IPS-18a (cell line): ENCODE results near the gene RACK1.

ENCODE experiments used
- H3K27ac ChIP-seq: one replicate; pipeline ENCODE4 v1.5.1; 2013; ENCODE audit warnings: low read length
- H3K27me3 ChIP-seq: one replicate; pipeline ENCODE4 v1.6.1; 2013; ENCODE audit warnings: mild to moderate bottlenecking, low read length; ENCODE audit not compliant: control insufficient read depth, insufficient read depth
- H3K36me3 ChIP-seq: one replicate; pipeline ENCODE4 v1.6.1; 2013; ENCODE audit warnings: low read depth, low read length; ENCODE audit not compliant: control insufficient read depth
- H3K4me1 ChIP-seq: one replicate; pipeline ENCODE4 v1.6.1; 2013; ENCODE audit warnings: low read depth, low read length; ENCODE audit not compliant: control insufficient read depth
- H3K4me3 ChIP-seq: one replicate; pipeline ENCODE4 v1.5.1; 2013; ENCODE audit warnings: low read length
- H3K9ac ChIP-seq: one replicate; pipeline ENCODE4 v1.6.1; 2013; ENCODE audit warnings: mild to moderate bottlenecking, low read length, moderate library complexity
- H3K9me3 ChIP-seq: one replicate; pipeline ENCODE4 v1.6.1; 2013; ENCODE audit warnings: low read depth, low read length; ENCODE audit not compliant: control insufficient read depth

RACK1 gene

GRCh38 chr5:181197326-181197951 is 46.3 kb downstream of the RACK1 start:
- Histone ChIP-seq H3K4me1 (peaks cover 19% of the 10 kb centered on the region), H3K27me3 (peaks cover 48% of the 10 kb centered on the region), H3K27ac (no peak overlapping the region)

GRCh38 chr5:181195249-181195761 is 48.4 kb downstream of the RACK1 start:
- H3K9me3 ChIP-seq, result no peaks in the 10 kb centered on the region
- H3K27me3 ChIP-seq, result peaks cover 39% of the 10 kb centered on the region
- H3K36me3 ChIP-seq, result no peaks in the 10 kb centered on the region
- H3K9ac ChIP-seq, result no peak overlapping the region
- H3K4me3 ChIP-seq, result no peak overlapping the region
- peaks cover 21% of the 10 kb centered on the region for H3K4me1 ChIP-seq
- H3K27ac ChIP-seq, result no peak overlapping the region

More at GRCh38 chr5:181197326-181197951, 46.3 kb downstream of the RACK1 start:
- Histone ChIP-seq H3K36me3 (no peaks in the 10 kb centered on the region), H3K9ac (no peak overlapping the region), H3K4me3 (no peak overlapping the region), H3K9me3 (no peaks in the 10 kb centered on the region)

GRCh38 chr5:181194489-181195248 is 49.0 kb downstream of the RACK1 start:
- H3K9me3 ChIP-seq, result no peaks in the 10 kb centered on the region
- peaks cover 39% of the 10 kb centered on the region for H3K27me3 ChIP-seq
- H3K27ac ChIP-seq, result no peak overlapping the region
- H3K4me1 ChIP-seq, result peaks cover 24% of the 10 kb centered on the region
- H3K36me3 ChIP-seq, result no peaks in the 10 kb centered on the region
- H3K4me3 ChIP-seq, result no peak overlapping the region
- no peak overlapping the region for H3K9ac ChIP-seq

- no peak overlapping the region for H3K27ac ChIP-seq
- peaks cover 43% of the 10 kb centered on the region for H3K27me3 ChIP-seq
- H3K4me1 ChIP-seq, result peaks cover 19% of the 10 kb centered on the region
- no peak overlapping the region for H3K4me3 ChIP-seq
- H3K36me3 ChIP-seq, result no peaks in the 10 kb centered on the region
- H3K9ac ChIP-seq, result no peak overlapping the region
- H3K9me3 ChIP-seq, result no peaks in the 10 kb centered on the region
These were observed 50.0 kb downstream of the RACK1 start for GRCh38 chr5:181193656-181194055.

GRCh38 chr5:181192337-181193046 is 51.2 kb downstream of the RACK1 start:
- peak overlapping the region; percentile 59 for H3K9ac ChIP-seq
- H3K36me3 ChIP-seq, result no peaks in the 10 kb centered on the region
- peak overlapping the region; percentile 80 for H3K4me3 ChIP-seq
- H3K4me1 ChIP-seq, result peaks cover 7% of the 10 kb centered on the region
- peaks cover 43% of the 10 kb centered on the region for H3K27me3 ChIP-seq
- no peaks in the 10 kb centered on the region for H3K9me3 ChIP-seq
- no peak overlapping the region for H3K27ac ChIP-seq

GRCh38 chr5:181191526-181192336 is 52.0 kb downstream of the RACK1 start:
- H3K9ac ChIP-seq, result peak overlapping the region; percentile 59
- peaks cover 43% of the 10 kb centered on the region for H3K27me3 ChIP-seq
- peak overlapping the region; percentile 80 for H3K4me3 ChIP-seq
- H3K27ac ChIP-seq, result no peak overlapping the region
- no peaks in the 10 kb centered on the region for H3K9me3 ChIP-seq
- peaks cover 5% of the 10 kb centered on the region for H3K4me1 ChIP-seq
- H3K36me3 ChIP-seq, result no peaks in the 10 kb centered on the region

GRCh38 chr5:181190711-181191525 is 52.8 kb downstream of the RACK1 start:
- Histone ChIP-seq H3K4me1 (peaks cover 5% of the 10 kb centered on the region), H3K36me3 (no peaks in the 10 kb centered on the region), H3K9ac (no peak overlapping the region), H3K4me3 (peak overlapping the region; percentile 80), H3K9me3 (no peaks in the 10 kb centered on the region), H3K27ac (no peak overlapping the region), H3K27me3 (peaks cover 43% of the 10 kb centered on the region)

GRCh38 chr5:181189962-181190710 is 53.6 kb downstream of the RACK1 start:
- Histone ChIP-seq H3K36me3 (no peaks in the 10 kb centered on the region), H3K9me3 (no peaks in the 10 kb centered on the region), H3K9ac (no peak overlapping the region), H3K27ac (no peak overlapping the region), H3K4me1 (peaks cover 5% of the 10 kb centered on the region), H3K27me3 (peaks cover 43% of the 10 kb centered on the region), H3K4me3 (peak overlapping the region; percentile 80)

GRCh38 chr5:181189363-181189961 is 54.2 kb downstream of the RACK1 start:
- Histone ChIP-seq H3K27ac (no peak overlapping the region), H3K4me1 (peaks cover 5% of the 10 kb centered on the region), H3K9me3 (no peaks in the 10 kb centered on the region), H3K9ac (peak overlapping the region; percentile 1), H3K4me3 (peak overlapping the region; percentile 80), H3K27me3 (peaks cover 43% of the 10 kb centered on the region), H3K36me3 (no peaks in the 10 kb centered on the region)
